Activated CD4-positive, alpha-beta T cell treated with anti-CD3 and anti-CD28 coated beads for 24 hours (primary cell): ENCODE data around the gene ASTL.

Experiments
- DNase-seq, 2 donors: peaks; one replicate each; pipeline ENCODE4 v3.0.0-alpha.2; 2020; ENCODE audit warnings: low read depth in 2 of 2

The ASTL gene

DNA sequence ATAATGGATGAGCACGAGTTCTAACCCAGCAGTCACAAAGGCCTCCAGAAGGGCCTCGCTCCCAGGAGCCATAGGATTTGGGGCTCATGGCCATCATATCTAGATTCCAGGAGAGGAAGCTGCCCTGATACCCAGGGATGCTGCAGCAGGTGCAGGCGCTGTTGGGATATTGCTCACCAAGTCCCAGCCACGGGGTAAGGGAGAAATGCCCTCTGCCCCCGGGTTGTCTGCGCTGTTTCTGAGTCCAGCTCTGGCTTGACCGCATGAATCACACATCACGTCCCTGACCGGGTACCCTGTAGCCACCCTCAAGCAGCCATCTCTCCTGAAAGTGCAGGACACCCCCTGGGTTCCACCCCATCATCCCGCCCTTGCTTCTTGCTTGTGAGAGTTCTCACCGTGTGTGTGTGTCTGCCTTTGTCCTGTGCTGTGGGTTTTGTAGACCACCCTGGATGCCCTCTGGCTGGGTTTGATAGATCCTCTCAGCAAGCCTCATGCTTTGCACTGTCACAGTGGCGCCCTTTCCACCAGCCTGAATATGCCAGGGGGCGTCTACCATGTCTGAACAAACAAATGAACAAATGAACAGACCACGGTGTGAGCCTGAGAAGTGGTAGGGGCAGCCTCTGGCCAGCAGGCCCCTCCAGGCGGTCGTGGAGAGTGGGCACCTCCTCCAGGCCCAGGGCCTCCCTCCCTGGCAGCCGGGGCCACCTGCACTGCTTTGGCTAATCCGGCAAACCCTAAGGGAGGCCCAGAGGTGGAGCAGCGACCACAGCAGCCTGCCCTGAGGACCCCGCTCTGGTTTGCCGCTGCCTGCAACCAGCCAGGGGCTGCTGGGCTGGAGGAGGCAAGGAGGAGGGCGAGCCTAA, 54.1 kb downstream of the ASTL start:
- DNase-seq = no peak

DNA sequence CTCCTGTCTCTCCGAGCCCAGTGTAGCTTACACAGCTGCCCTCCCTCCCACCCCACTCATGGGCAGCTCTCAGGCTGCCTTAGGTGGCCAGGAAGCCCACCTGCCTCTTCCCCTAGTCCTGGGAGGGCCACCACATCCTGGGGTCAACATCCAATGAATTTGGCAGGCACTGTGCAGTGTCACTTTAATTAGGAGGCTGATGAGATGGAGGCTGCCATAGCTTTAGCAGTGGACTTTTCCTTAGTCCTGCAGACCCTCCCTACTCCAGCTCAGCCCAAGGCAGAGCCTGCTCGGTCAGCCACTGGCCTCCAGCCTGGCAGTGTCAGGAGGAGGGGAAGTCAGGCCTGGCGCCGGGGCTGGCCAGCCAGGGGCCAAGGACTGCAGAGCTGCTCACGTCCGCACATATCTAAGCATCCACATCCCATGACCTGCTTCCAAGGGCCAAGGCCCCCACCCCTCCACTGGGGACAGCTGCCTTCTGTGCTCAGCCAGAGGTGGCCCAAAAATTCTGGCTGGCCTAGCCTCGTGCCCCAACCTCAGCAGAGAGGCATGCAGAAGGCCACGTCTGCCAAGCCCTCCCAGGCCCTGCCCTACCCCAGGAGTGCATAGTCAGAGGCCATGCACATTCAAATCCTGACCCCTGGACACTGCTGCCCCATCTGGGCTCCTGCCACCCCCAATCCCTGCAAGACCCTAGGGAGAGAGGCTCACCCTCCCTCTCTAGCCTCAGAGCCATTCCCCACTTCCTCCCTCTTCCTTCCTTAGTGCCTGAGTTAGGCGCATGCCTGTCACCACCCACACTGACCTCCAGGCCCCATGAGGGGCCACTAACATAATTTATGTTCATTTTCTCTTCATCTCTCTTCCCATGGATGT, 55.0 kb downstream of the ASTL start:
- no peak for DNase-seq

GRCh38 chr2:96082211-96083063, 55.9 kb downstream of the ASTL start:
- no peak for DNase-seq

DNA sequence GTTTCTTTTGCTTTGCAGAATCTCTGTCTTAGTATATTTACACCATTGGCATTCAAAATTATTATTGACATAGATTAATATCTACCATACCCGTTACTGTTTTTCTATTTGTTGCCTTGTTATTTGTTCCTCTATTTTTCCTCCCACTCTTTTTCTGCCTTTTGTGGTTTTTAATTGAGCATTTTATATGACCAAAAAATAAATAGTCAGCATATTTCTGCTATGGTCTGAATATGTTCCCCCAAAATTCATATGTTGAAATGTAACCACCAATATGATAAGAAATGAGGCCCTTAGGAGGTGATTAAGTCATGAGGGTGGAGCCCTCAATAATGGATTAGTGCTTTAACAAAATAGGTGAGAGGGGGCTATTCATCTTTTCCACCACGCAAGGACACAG, 57.3 kb downstream of the ASTL start:
- no peak for DNase-seq

DNA sequence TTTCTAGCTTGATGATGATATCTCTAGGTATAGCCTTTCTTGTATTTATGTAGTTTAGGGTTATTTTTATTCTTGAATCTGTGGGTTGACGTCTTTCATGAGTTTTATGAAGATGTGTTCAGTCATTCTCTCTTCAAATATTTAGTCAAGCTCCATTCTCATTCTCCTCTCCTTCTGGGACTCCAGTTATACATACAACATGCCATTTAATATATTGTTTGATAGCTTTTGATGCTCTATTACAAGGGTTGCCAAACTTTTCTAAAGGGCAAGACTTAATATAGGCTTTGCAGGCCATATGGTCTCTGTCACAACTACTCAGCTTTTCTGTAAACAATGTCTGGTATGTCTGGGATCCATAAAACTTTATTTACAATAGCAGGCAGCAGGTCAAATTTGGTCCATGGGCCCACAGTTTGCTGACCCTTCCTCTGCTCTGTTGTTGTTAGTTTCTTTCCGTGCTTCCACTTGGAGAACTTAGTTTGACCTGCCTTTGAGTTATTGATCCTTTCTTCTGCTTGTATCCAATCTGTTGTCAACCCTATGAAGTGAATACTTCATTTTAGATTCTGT, 63.0 kb downstream of the ASTL start:
- DNase-seq = no peak

GRCh38 chr2:96074156-96074555, 64.1 kb downstream of the ASTL start:
- DNase-seq = no peak

GRCh38 chr2:96073170-96073775, 65.0 kb downstream of the ASTL start:
- no peak for DNase-seq
